ENCODE measurements around the gene CHD6.
A peak's percentile ranks its signal among the peaks of the same experiment; 100 is the strongest.

Gene CHD6

GRCh38 chr20:41476013-41476441, 142.2 kb downstream of the CHD6 start:
- peak; percentile 51 for DNase-seq (ENCODE audit: low spot score)
- ChIA-PET POLR2A (ENCODE audit: low non-redundant PET) (no interaction called here), CTCF (interaction anchor here (1.1 kb wide), 1 partner anchor 16 kb away, joined by 3 read pairs; no protein-coding TSS in a partner anchor)
- no peak overlapping the region for H3K27ac ChIP-seq
- no peak for TF ChIP-seq CTCF (conservative IDR thresholded peaks at IDR 0.05; ENCODE audit: low read depth)

GRCh38 chr20:41475503-41475902, 142.7 kb downstream of the CHD6 start:
- no peak overlapping the region for H3K27ac ChIP-seq
- DNase-seq (ENCODE audit: low spot score): no peak
- TF ChIP-seq CTCF (conservative IDR thresholded peaks at IDR 0.05; ENCODE audit: low read depth): no peak
- POLR2A ChIA-PET (ENCODE audit: low non-redundant PET): no interaction called here
- CTCF ChIA-PET: interaction anchor here (1.1 kb wide), 1 partner anchor 15 kb away, joined by 3 read pairs; no protein-coding TSS in a partner anchor

- H3K27ac ChIP-seq: no peak overlapping the region
- TF ChIP-seq CTCF (conservative IDR thresholded peaks at IDR 0.05; ENCODE audit: low read depth): no peak
- ChIA-PET POLR2A (ENCODE audit: low non-redundant PET) (interaction anchor here (0.9 kb wide), 1 partner anchor 15 kb away, joined by 4 read pairs; no protein-coding TSS in a partner anchor), CTCF (interaction anchor here (0.7 kb wide), 1 partner anchor 12 kb away, joined by 3 read pairs; no protein-coding TSS in a partner anchor)
- DNase-seq (ENCODE audit: low spot score): no peak
These were observed 147.6 kb downstream of the CHD6 start for GRCh38 chr20:41470362-41471095.

DNA sequence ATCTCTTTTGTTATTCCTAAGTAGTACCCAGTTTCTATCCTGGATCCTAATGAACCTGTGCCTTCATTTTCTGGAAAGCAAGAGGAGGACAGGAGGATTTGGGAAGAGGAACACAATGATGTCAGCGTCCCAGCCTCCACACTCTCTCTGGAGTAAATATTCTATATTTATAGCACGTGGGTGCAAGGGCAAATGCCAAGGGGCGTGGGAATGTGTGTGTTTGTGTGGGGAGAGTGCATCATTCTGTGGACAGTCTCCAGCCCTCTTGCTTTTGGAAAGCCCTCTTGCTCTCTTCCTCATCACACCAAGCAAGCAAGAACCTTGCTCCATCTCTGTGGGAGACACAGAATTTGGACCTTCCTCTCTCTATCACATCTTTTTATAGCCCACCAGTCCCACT, 148.3 kb downstream of the CHD6 start:
- ChIA-PET CTCF (no interaction called here), POLR2A (ENCODE audit: low non-redundant PET) (no interaction called here)
- H3K27ac ChIP-seq: no peak overlapping the region
- DNase-seq (ENCODE audit: low spot score): no peak
- TF ChIP-seq CTCF (conservative IDR thresholded peaks at IDR 0.05; ENCODE audit: low read depth): no peak

GRCh38 chr20:41468994-41469600, 149.1 kb downstream of the CHD6 start:
- POLR2A ChIA-PET (ENCODE audit: low non-redundant PET): no interaction called here
- TF ChIP-seq CTCF (conservative IDR thresholded peaks at IDR 0.05; ENCODE audit: low read depth): no peak
- no peak overlapping the region for H3K27ac ChIP-seq
- CTCF ChIA-PET: no interaction called here
- no peak for DNase-seq (ENCODE audit: low spot score)

DNA sequence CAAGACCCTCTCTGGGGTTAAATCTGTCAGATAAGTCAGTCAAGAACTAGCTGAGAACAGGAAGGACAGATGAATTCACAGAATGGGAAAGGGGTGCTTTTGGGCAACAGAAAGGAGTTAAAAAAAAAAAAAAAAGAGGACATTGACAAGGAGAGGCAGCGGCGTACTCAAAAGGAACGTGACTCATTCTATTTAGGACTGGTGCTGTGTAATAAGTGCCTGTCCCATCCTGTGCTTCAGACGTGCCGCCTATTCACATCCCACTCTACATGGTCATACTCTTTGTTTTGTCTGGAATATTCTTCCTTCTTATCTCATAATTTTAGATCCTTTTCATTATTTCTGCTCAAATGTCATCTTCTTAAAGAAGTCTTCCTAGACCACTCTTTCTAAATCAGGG, 150.5 kb downstream of the CHD6 start:
- CTCF ChIA-PET: interaction anchor here (0.7 kb wide), 1 partner anchor 23 kb away, joined by 3 read pairs; no protein-coding TSS in a partner anchor
- peak; percentile 20 for DNase-seq (ENCODE audit: low spot score)
- POLR2A ChIA-PET (ENCODE audit: low non-redundant PET): no interaction called here
- no peak overlapping the region for H3K27ac ChIP-seq
- no peak for TF ChIP-seq CTCF (conservative IDR thresholded peaks at IDR 0.05; ENCODE audit: low read depth)
